Stomach (tissue), 9 donors: ENCODE data around the gene MAST4. TPM values are rescaled to one million over a fixed set of nuclear protein-coding genes. Genes with fewer than 3 reads are reported as not detected.

Experiments used
- DNase-seq, 2 donors: peaks; one replicate each; pipeline versions ENCODE4 v3.0.0 to v3.0.0-alpha.2; 2013 to 2019
- H3K27ac ChIP-seq, 5 donors: fragments of 200-600 bp in 4 of 5; sonication (generic) in 4 of 5; one replicate each; pipeline ENCODE4 v1.5.1; 2013 to 2019; ENCODE audit warnings: mild to moderate bottlenecking in 1 of 5, moderate library complexity in 1 of 5
- H3K27me3 ChIP-seq, 3 donors: fragments of 200-600 bp; sonication (generic); one replicate each; pipeline ENCODE4 v1.5.1; 2017 to 2019; ENCODE audit warnings: mixed run types in 1 of 3
- H3K36me3 ChIP-seq, 4 donors: fragments of 200-600 bp; sonication (generic); 1 replicate in 3 of 4; 2 replicates in 1 of 4; pipeline ENCODE4 v1.5.1; 2016 to 2019
- H3K4me1 ChIP-seq, 4 donors: fragments of 200-600 bp; sonication (generic); one replicate each; pipeline ENCODE4 v1.5.1; 2016 to 2019
- H3K4me3 ChIP-seq, 4 donors: fragments of 200-600 bp; sonication (generic) in 3 of 4; one replicate each; pipeline ENCODE4 v1.5.1; 2016 to 2019; ENCODE audit warnings: mild to moderate bottlenecking in 1 of 4
- H3K9me3 ChIP-seq, 4 donors: fragments of 200-600 bp; sonication (generic); one replicate each; pipeline ENCODE4 v1.5.1; 2016 to 2019
- EP300 ChIP-seq: sonication (generic); formaldehyde crosslinking; IDR thresholded peaks from one replicate; pipeline ENCODE4 v1.6.1; 2017; ENCODE audit warnings: antibody characterized with exemption
- POLR2A ChIP-seq, 4 donors: fragments of 450-650 bp; IDR thresholded peaks; one replicate each; pipeline ENCODE4 v1.6.1; 2016; ENCODE audit warnings: antibody characterized with exemption in 4 of 4, control low read depth in 2 of 4, mild to moderate bottlenecking in 1 of 4, moderate library complexity in 1 of 4
- POLR2AphosphoS5 ChIP-seq, 3 donors: sonication (generic); formaldehyde crosslinking; IDR thresholded peaks; one replicate each; pipeline ENCODE4 v1.6.1; 2016; ENCODE audit warnings: antibody characterized with exemption in 3 of 3
- WGBS, 5 donors: extraction: QIAGEN DNeasy Blood & Tissue Kit in 3 of 5; methylation state at CpG; one replicate each; pipeline versions ENCODE4 v1.1.5 to v1.1.7; 2013 to 2018; 5-methylcytosine and 5-hydroxymethylcytosine counted together
- intact Hi-C: fragments of 100-400 bp; cut with DNase I; formaldehyde crosslinking; loops from one replicate; pipeline ENCODE4 v1.15.1; 2023; ENCODE audit warnings: low total_unique reads
- polyA plus RNA-seq, 3 donors: library from polyadenylated mRNA; stranded (reverse); fragments of 200-250 nt; gene quantifications; one replicate each; pipeline ENCODE4 v1.2.3, GENCODE V29; 2013
- total RNA-seq, 5 donors: library from RNA; depleted of rRNA; stranded (reverse); fragments of >200 nt; gene quantifications; one replicate each; pipeline versions ENCODE4 v1.1.0 to v1.2.3, GENCODE V29; 2014 to 2016
- TF ChIP-seq, protein P1 (sequence below), 7 experiments: fragments of 450-650 bp in 4 of 7; fragments of 200-600 bp in 3 of 7; sonication (generic) in 3 of 7; IDR thresholded peaks; one replicate each; pipeline ENCODE4 v1.5.1; 2016 to 2019; ENCODE audit warnings: antibody characterized with exemption in 7 of 7, control low read depth in 2 of 7, mild to moderate bottlenecking in 1 of 7
- donor health status: healthy with polysubstance abuse.
- donor health status: Bipolar disorder and iron deficiency.
- donor health status: healthy.

MAST4 gene
- total and polyA plus RNA-seq, 8 donors, result 1.5 to 52.5 (median 32.1) TPM

DNA sequence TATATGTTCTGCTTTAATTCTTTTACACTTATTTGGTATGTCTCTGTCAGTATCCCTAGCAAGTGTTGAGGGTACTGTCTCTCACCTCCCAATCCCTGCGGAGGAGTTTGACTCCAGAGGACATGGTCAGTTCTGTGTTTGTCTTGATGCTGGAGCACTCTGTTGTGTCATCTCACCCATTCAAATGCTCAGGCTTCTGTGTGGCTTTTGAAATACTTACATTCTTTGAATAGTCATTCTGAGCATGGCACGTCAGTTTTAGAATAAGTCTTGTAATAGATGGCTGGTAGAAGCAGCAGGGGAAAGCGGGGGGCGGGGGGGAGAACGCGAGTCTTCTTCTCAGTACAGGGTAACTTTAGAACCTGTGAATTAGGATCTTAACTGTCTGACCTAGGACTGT is 12.3 kb downstream of the MAST4 start:
- no peak for DNase-seq
- Histone ChIP-seq H3K4me3 (no peak overlapping the region), H3K27ac (no peak overlapping the region), H3K9me3 (no peaks in the 10 kb centered on the region), H3K36me3 (no peaks in the 10 kb centered on the region), H3K4me1 (no peaks in the 10 kb centered on the region), H3K27me3 (no peaks in the 10 kb centered on the region)
- intact Hi-C loops, result no loop called here
- no peak for TF ChIP-seq POLR2A (IDR thresholded peaks at IDR 0.05)
- no peak for TF ChIP-seq POLR2AphosphoS5 (IDR thresholded peaks at IDR 0.05)
- no peak for TF ChIP-seq EP300
- TF ChIP-seq, protein P1, sequence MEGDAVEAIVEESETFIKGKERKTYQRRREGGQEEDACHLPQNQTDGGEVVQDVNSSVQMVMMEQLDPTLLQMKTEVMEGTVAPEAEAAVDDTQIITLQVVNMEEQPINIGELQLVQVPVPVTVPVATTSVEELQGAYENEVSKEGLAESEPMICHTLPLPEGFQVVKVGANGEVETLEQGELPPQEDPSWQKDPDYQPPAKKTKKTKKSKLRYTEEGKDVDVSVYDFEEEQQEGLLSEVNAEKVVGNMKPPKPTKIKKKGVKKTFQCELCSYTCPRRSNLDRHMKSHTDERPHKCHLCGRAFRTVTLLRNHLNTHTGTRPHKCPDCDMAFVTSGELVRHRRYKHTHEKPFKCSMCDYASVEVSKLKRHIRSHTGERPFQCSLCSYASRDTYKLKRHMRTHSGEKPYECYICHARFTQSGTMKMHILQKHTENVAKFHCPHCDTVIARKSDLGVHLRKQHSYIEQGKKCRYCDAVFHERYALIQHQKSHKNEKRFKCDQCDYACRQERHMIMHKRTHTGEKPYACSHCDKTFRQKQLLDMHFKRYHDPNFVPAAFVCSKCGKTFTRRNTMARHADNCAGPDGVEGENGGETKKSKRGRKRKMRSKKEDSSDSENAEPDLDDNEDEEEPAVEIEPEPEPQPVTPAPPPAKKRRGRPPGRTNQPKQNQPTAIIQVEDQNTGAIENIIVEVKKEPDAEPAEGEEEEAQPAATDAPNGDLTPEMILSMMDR (IDR thresholded peaks at IDR 0.05), result no peak
- 94 to 97% (median 94%) methylated on average over 6 of the region's 6 CpGs for WGBS, 5 donors

DNA sequence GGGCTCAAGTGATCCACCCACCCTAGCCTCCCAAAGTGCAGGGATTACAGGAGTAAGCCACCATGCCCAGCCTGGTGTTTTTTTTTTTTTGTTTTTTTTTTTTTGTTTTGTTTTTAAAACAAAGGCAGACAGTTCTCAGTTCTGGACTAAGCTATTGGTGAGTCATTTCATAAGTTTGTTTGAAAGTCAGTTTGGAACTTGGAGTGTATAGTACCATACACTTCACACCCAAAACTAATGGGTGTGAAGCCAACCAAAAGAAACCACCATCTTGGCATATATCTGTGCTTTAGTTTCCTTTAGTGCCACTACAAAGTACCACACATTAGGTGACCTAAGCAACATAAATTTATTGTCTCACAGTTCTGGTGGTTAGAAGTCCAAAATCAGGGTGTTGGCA is 13.4 kb downstream of the MAST4 start:
- Histone ChIP-seq H3K27me3 (no peaks in the 10 kb centered on the region), H3K4me1 (no peaks in the 10 kb centered on the region), H3K4me3 (no peak overlapping the region), H3K27ac (no peak overlapping the region), H3K36me3 (no peaks in the 10 kb centered on the region), H3K9me3 (no peaks in the 10 kb centered on the region)
- intact Hi-C loops, result no loop called here
- TF ChIP-seq EP300, result no peak
- TF ChIP-seq POLR2AphosphoS5 (IDR thresholded peaks at IDR 0.05), result no peak
- TF ChIP-seq, protein P1 (IDR thresholded peaks at IDR 0.05), result no peak
- TF ChIP-seq POLR2A (IDR thresholded peaks at IDR 0.05), result no peak
- DNase-seq, result no peak

- no peaks in the 10 kb centered on the region for H3K36me3 ChIP-seq
- no peaks in the 10 kb centered on the region for H3K27me3 ChIP-seq
- H3K9me3 ChIP-seq, result no peaks in the 10 kb centered on the region
- no peak for DNase-seq
- WGBS, 5 donors, result 85 to 88% (median 86%) methylated on average over 5 of the region's 5 CpGs
- no peak overlapping the region for H3K27ac ChIP-seq
- TF ChIP-seq POLR2AphosphoS5 (IDR thresholded peaks at IDR 0.05), result no peak
- no peak overlapping the region for H3K4me3 ChIP-seq
- intact Hi-C loops, result no loop called here
- peaks cover 0 to 12% (median 0%) of the 10 kb centered on the region in 4 donors for H3K4me1 ChIP-seq
Measured at GRCh38 chr5:66612226-66612625, 16.0 kb downstream of the MAST4 start.

GRCh38 chr5:66615136-66615535 is 18.9 kb downstream of the MAST4 start:
- Histone ChIP-seq H3K36me3 (no peaks in the 10 kb centered on the region), H3K4me1 (peaks cover 0 to 12% (median 0%) of the 10 kb centered on the region in 4 donors), H3K27me3 (no peaks in the 10 kb centered on the region), H3K9me3 (no peaks in the 10 kb centered on the region), H3K4me3 (no peak overlapping the region), H3K27ac (no peak overlapping the region)
- DNase-seq, result peak in 1 of 2 donors; percentile 40
- intact Hi-C loops, result no loop called here
- WGBS, 5 donors, result 42 to 67% (median 49%) methylated on average over 3 of the region's 3 CpGs
- TF ChIP-seq, protein P1 (IDR thresholded peaks at IDR 0.05), result no peak
- TF ChIP-seq POLR2AphosphoS5 (IDR thresholded peaks at IDR 0.05), result no peak
- no peak for TF ChIP-seq EP300
- no peak for TF ChIP-seq POLR2A (IDR thresholded peaks at IDR 0.05)

- WGBS, 5 donors, result 63 to 95% (median 77%) methylated on average over 4 of the region's 4 CpGs
- no peak for DNase-seq
- Histone ChIP-seq H3K27ac (no peak overlapping the region), H3K27me3 (no peaks in the 10 kb centered on the region), H3K36me3 (no peaks in the 10 kb centered on the region), H3K4me1 (peaks cover 0 to 12% (median 0%) of the 10 kb centered on the region in 4 donors), H3K9me3 (no peaks in the 10 kb centered on the region), H3K4me3 (no peak overlapping the region)
- intact Hi-C loops, result no loop called here
- TF ChIP-seq, protein P1 (IDR thresholded peaks at IDR 0.05), result no peak
- TF ChIP-seq POLR2AphosphoS5 (IDR thresholded peaks at IDR 0.05) (no peak), POLR2A (IDR thresholded peaks at IDR 0.05) (no peak), EP300 (no peak)
Measured at GRCh38 chr5:66615894-66616293, 19.7 kb downstream of the MAST4 start.
